HepG2 (cell line): ENCODE data around the gene RPL3. TPM values are rescaled to one million over a fixed set of nuclear protein-coding genes. Genes with fewer than 3 reads are reported as not detected.

Source experiments
- ETV5 ChIP-seq: IDR thresholded peaks from 2 replicates; pipeline ENCODE4 v1.6.1; 2018; ENCODE audit warnings: missing biosample characterization, missing genetic modification reagents, inconsistent platforms, borderline replicate concordance
- GABPA ChIP-seq, 2 experiments: IDR thresholded peaks; 2 replicates each; pipeline ENCODE4 v1.6.1; 2011 to 2016; ENCODE audit warnings: low read depth in 2 of 2, low read length in 1 of 2, missing biosample characterization in 1 of 2, missing genetic modification characterization in 1 of 2
- GATAD2A ChIP-seq: IDR thresholded peaks from 2 replicates; pipeline ENCODE4 v1.6.1; 2016
- HNF4A ChIP-seq: sonication (generic); formaldehyde crosslinking; IDR thresholded peaks from 2 replicates; pipeline ENCODE4 v1.4.0; 2020; ENCODE audit warnings: missing genetic modification reagents
- HOXA3 ChIP-seq: sonication (generic); formaldehyde crosslinking; IDR thresholded peaks from 2 replicates; pipeline ENCODE4 v1.5.0; 2020; ENCODE audit warnings: missing genetic modification reagents
- KAT8 ChIP-seq: IDR thresholded peaks from 2 replicates; pipeline ENCODE4 v1.6.1; 2016; ENCODE audit warnings: missing genetic modification reagents, missing compliant biosample characterization
- KDM5B ChIP-seq: sonication (generic); formaldehyde crosslinking; IDR thresholded peaks from 2 replicates; pipeline ENCODE4 v1.4.0; 2020; ENCODE audit warnings: missing genetic modification reagents, mild to moderate bottlenecking, borderline replicate concordance
- MBD4 ChIP-seq: IDR thresholded peaks from 2 replicates; pipeline ENCODE4 v1.6.1; 2012; ENCODE audit warnings: low read length, inconsistent platforms, borderline replicate concordance
- PHF21A ChIP-seq: sonication (generic); formaldehyde crosslinking; IDR thresholded peaks from 2 replicates; pipeline ENCODE4 v1.5.0; 2020; ENCODE audit warnings: mild to moderate bottlenecking, missing genetic modification reagents
- PHF8 ChIP-seq: sonication (generic); formaldehyde crosslinking; IDR thresholded peaks from 2 replicates; pipeline ENCODE4 v1.5.0; 2020; ENCODE audit warnings: missing genetic modification reagents
- RAD21 ChIP-seq: fragments of 450-650 bp; formaldehyde crosslinking; IDR thresholded peaks from 2 replicates; pipeline ENCODE4 v1.5.0; 2020; ENCODE audit warnings: mild to moderate bottlenecking
- RARA ChIP-seq: IDR thresholded peaks from 2 replicates; pipeline ENCODE4 v1.6.1; 2016; ENCODE audit warnings: missing genetic modification reagents, missing compliant biosample characterization
- SAP130 ChIP-seq: IDR thresholded peaks from 2 replicates; pipeline ENCODE4 v1.6.1; 2016; ENCODE audit warnings: low read depth
- SOX6 ChIP-seq, 2 experiments: fragments of 450-650 bp in 1 of 2; sonication (generic) in 1 of 2; formaldehyde crosslinking in 1 of 2; IDR thresholded peaks; 2 replicates each; pipeline versions ENCODE4 v1.4.0 to v1.6.1; 2017 to 2020; ENCODE audit warnings: antibody characterized with exemption in 1 of 2, mild to moderate bottlenecking in 1 of 2, missing genetic modification reagents in 1 of 2
- SP5 ChIP-seq: IDR thresholded peaks from 2 replicates; pipeline ENCODE4 v1.6.1; 2016; ENCODE audit warnings: low read depth, borderline replicate concordance
- SPEN ChIP-seq: sonication (generic); formaldehyde crosslinking; IDR thresholded peaks from 2 replicates; pipeline ENCODE4 v1.5.1; 2020; ENCODE audit warnings: low read depth, mild to moderate bottlenecking, missing genetic modification reagents
- TCF12 ChIP-seq, 2 experiments: fragments of 450-650 bp in 1 of 2; sonication (generic) in 1 of 2; formaldehyde crosslinking in 1 of 2; IDR thresholded peaks; 2 replicates each; pipeline versions ENCODE4 v1.6.1 to v1.8.0; 2017 to 2022; ENCODE audit warnings: antibody characterized with exemption in 1 of 2, mild to moderate bottlenecking in 1 of 2, missing genetic modification reagents in 1 of 2, moderate library complexity in 1 of 2
- YEATS4 ChIP-seq: sonication (generic); formaldehyde crosslinking; IDR thresholded peaks from 2 replicates; pipeline ENCODE4 v1.4.0; 2020; ENCODE audit warnings: missing genetic modification reagents, borderline replicate concordance
- ZFY ChIP-seq: sonication (generic); formaldehyde crosslinking; IDR thresholded peaks from 2 replicates; pipeline ENCODE4 v1.4.0; 2020; ENCODE audit warnings: missing genetic modification reagents
- ZMAT3 ChIP-seq: sonication (generic); formaldehyde crosslinking; conservative IDR thresholded peaks from 2 replicates; pipeline ENCODE4 v1.7.0; 2021; ENCODE audit warnings: missing genetic modification reagents
- ZNF263 ChIP-seq: sonication (generic); formaldehyde crosslinking; IDR thresholded peaks from 2 replicates; pipeline ENCODE4 v1.4.0; 2020; ENCODE audit warnings: missing genetic modification reagents
- ZNF292 ChIP-seq: sonication (generic); formaldehyde crosslinking; IDR thresholded peaks from 2 replicates; pipeline ENCODE4 v1.8.1; 2022; ENCODE audit warnings: mild to moderate bottlenecking, low read depth, missing genetic modification reagents, borderline replicate concordance
- ZNF501 ChIP-seq: sonication (generic); formaldehyde crosslinking; IDR thresholded peaks from 2 replicates; pipeline ENCODE4 v1.5.1; 2020; ENCODE audit warnings: mild to moderate bottlenecking, moderate library complexity, missing genetic modification reagents
- ZSCAN31 ChIP-seq: sonication (generic); formaldehyde crosslinking; IDR thresholded peaks from 2 replicates; pipeline ENCODE4 v1.5.0; 2020; ENCODE audit warnings: low read depth, mild to moderate bottlenecking, missing genetic modification reagents
- polyA plus RNA-seq, 8 experiments: library from polyadenylated mRNA; depleted of rRNA in 3 of 8; stranded (reverse) in 7 of 8; unstranded in 1 of 8; fragments of >200 nt; fragmentation: Illumina TruSeq in 4 of 8; extraction: Trizol in 4 of 8; gene quantifications; 2 replicates each; pipeline versions ENCODE4 v1.2.1 to v1.2.3, GENCODE V29; 2011 to 2016; ENCODE audit warnings: low read depth in 4 of 8, missing spikeins in 1 of 8, mixed read lengths in 1 of 8; ENCODE audit not compliant: insufficient read depth in 1 of 8
- total RNA-seq, 5 experiments: library from RNA; depleted of rRNA; stranded (reverse); fragments of >200 nt; fragmentation: Illumina TruSeq; extraction: Trizol; gene quantifications; 2 replicates each; pipeline ENCODE4 v1.2.3, GENCODE V29; 2016; ENCODE audit warnings: low read depth in 1 of 5
- TF ChIP-seq, protein P1 (sequence below): sonication (generic); formaldehyde crosslinking; IDR thresholded peaks from 2 replicates; pipeline ENCODE4 v1.8.1; 2023; ENCODE audit warnings: mild to moderate bottlenecking, missing genetic modification reagents
- TF ChIP-seq, protein P2 (sequence below): sonication (generic); formaldehyde crosslinking; IDR thresholded peaks from 2 replicates; pipeline ENCODE4 v1.5.1; 2020; ENCODE audit warnings: mild to moderate bottlenecking, missing genetic modification reagents, moderate library complexity

The RPL3 gene
- total and polyA plus RNA-seq, 2 of the 13 experiments (the other 11 are each of a cell fraction or from before 2014, with no cell fraction given), result 1,051 to 3,279 TPM

DNA sequence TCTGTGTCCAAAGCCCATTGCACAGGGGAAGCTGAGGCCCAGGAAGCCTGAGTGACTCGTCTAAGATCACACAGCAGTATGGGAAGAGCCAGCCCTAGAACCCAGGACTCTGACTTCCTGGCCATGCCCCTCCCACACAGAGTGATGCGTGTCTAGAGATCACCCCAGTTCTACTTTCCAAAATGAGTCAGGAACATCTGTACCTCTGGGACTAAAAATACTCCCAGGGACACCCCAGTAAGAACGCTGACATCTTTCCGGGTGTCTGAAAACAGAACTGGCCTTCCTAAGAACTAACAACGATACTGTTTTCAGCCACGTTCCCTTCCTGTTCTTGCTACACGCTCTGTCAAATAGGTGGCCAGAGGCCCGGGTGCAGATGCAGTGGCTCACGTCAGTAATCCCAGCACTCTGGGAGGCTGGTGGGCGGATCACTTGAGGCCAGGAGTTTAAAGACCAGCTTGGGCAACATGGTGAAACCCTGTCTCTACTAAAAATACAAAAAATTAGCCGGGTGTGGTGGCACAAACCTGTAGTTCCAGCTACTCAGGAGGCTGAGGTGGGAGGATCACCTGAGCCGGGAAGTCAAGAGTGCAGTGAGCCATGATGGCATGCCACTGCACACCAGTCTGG, 52.9 kb downstream of the RPL3 start (continued):
- TF ChIP-seq ZNF292 (CRISPR knock-in tag), result peak; percentile 70; the same call in 1 of the 2 replicates
- TF ChIP-seq YEATS4, result 0 out of 2 replicates have a peak, but pooled peaks have one; percentile 38
- TF ChIP-seq KAT8 (CRISPR knock-in tag), result 0 out of 2 replicates have a peak, but pooled peaks have one; percentile 29
- TF ChIP-seq, protein P1, sequence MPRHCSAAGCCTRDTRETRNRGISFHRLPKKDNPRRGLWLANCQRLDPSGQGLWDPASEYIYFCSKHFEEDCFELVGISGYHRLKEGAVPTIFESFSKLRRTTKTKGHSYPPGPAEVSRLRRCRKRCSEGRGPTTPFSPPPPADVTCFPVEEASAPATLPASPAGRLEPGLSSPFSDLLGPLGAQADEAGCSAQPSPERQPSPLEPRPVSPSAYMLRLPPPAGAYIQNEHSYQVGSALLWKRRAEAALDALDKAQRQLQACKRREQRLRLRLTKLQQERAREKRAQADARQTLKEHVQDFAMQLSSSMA (CRISPR knock-in tag), result 0 out of 2 replicates have a peak, but pooled peaks have one; percentile 36
- peak; percentile 21; the same call in 1 of the 2 replicates for TF ChIP-seq KDM5B (CRISPR knock-in tag)
- TF ChIP-seq ZFY (CRISPR knock-in tag), result peak; percentile 37; the same call in 1 of the 2 replicates
- TF ChIP-seq HNF4A, result peak; percentile 77
- peak; percentile 85 for TF ChIP-seq SP5
- TF ChIP-seq RARA (CRISPR knock-in tag), result 0 out of 2 replicates have a peak, but pooled peaks have one; percentile 19
- TF ChIP-seq MBD4, result no peak
- TF ChIP-seq PHF21A (CRISPR knock-in tag), result 0 out of 2 replicates have a peak, but pooled peaks have one; percentile 53
- TF ChIP-seq GATAD2A (CRISPR knock-in tag), result 0 out of 2 replicates have a peak, but pooled peaks have one; percentile 11
- TF ChIP-seq PHF8 (CRISPR knock-in tag), result no peak
- no peak for TF ChIP-seq TCF12 (IDR thresholded peaks at IDR 0.05)
- TF ChIP-seq TCF12 (CRISPR knock-in tag; IDR thresholded peaks at IDR 0.05), result 0 out of 2 replicates have a peak, but pooled peaks have one; percentile 51
- TF ChIP-seq ZSCAN31 (CRISPR knock-in tag), result no peak
- TF ChIP-seq ZNF263 (CRISPR knock-in tag), result 0 out of 2 replicates have a peak, but pooled peaks have one; percentile 23
- peak; percentile 23; the same call in 1 of the 2 replicates for TF ChIP-seq ETV5
- peak; percentile 70 for TF ChIP-seq ZNF501 (CRISPR knock-in tag)
- no peak for TF ChIP-seq GABPA (IDR thresholded peaks at IDR 0.05; ENCODE audit: low read depth, low read length)
- TF ChIP-seq GABPA (CRISPR knock-in tag; IDR thresholded peaks at IDR 0.05; ENCODE audit: low read depth), result peak; percentile 39
- TF ChIP-seq HOXA3, result 0 out of 2 replicates have a peak, but pooled peaks have one; percentile 21
- TF ChIP-seq RAD21 (CRISPR knock-in tag), result no peak
- TF ChIP-seq, protein P2, sequence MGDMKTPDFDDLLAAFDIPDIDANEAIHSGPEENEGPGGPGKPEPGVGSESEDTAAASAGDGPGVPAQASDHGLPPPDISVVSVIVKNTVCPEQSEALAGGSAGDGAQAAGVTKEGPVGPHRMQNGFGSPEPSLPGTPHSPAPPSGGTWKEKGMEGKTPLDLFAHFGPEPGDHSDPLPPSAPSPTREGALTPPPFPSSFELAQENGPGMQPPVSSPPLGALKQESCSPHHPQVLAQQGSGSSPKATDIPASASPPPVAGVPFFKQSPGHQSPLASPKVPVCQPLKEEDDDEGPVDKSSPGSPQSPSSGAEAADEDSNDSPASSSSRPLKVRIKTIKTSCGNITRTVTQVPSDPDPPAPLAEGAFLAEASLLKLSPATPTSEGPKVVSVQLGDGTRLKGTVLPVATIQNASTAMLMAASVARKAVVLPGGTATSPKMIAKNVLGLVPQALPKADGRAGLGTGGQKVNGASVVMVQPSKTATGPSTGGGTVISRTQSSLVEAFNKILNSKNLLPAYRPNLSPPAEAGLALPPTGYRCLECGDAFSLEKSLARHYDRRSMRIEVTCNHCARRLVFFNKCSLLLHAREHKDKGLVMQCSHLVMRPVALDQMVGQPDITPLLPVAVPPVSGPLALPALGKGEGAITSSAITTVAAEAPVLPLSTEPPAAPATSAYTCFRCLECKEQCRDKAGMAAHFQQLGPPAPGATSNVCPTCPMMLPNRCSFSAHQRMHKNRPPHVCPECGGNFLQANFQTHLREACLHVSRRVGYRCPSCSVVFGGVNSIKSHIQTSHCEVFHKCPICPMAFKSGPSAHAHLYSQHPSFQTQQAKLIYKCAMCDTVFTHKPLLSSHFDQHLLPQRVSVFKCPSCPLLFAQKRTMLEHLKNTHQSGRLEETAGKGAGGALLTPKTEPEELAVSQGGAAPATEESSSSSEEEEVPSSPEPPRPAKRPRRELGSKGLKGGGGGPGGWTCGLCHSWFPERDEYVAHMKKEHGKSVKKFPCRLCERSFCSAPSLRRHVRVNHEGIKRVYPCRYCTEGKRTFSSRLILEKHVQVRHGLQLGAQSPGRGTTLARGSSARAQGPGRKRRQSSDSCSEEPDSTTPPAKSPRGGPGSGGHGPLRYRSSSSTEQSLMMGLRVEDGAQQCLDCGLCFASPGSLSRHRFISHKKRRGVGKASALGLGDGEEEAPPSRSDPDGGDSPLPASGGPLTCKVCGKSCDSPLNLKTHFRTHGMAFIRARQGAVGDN, result peak; percentile 58
- peak; percentile 70 for TF ChIP-seq SAP130 (CRISPR knock-in tag)
- TF ChIP-seq ZMAT3, result 0 out of 2 replicates have a peak, but pooled peaks have one; percentile 32
- 0 out of 2 replicates have a peak, but pooled peaks have one; percentile 28 for TF ChIP-seq SPEN (CRISPR knock-in tag)
- TF ChIP-seq SOX6 (IDR thresholded peaks at IDR 0.05), result no peak
- TF ChIP-seq SOX6 (CRISPR knock-in tag; IDR thresholded peaks at IDR 0.05), result peak; percentile 26; the same call in 1 of the 2 replicates
